ENCODE measurements around the gene ACY1. TPM values are rescaled to one million over a fixed set of nuclear protein-coding genes. Genes with fewer than 3 reads are reported as not detected.

ACY1 gene
- total RNA-seq, 1 experiment from 2014 or later = 62.6 TPM

- H3K79me1 ChIP-seq (ENCODE audit: insufficient read depth, low read depth, low read length, poor library complexity, severe bottlenecking) = no peaks in the 10 kb centered on the region
- no peak overlapping the region for H2BK20ac ChIP-seq (ENCODE audit: low read depth, low read length, poor library complexity, severe bottlenecking)
- H4K8ac ChIP-seq (replicated peaks; ENCODE audit: insufficient read length, low read depth, low read length) = no peak overlapping the region
- TF ChIP-seq CTCF (conservative IDR thresholded peaks at IDR 0.05) = no peak
- H3T11ph ChIP-seq (ENCODE audit: low read length) = no peak overlapping the region
- H3K4ac ChIP-seq (ENCODE audit: low read depth, low read length) = no peak overlapping the region
- H3K14ac ChIP-seq (ENCODE audit: insufficient read depth, low read length) = no peak overlapping the region
- H2AK5ac ChIP-seq (ENCODE audit: insufficient read length, low read length) = no peak overlapping the region
- no peaks in the 10 kb centered on the region for H3K79me2 ChIP-seq (ENCODE audit: insufficient read depth, low read length)
- Mint-ChIP-seq H3K4me1 (peaks cover 40 to 58% of the 10 kb centered on the region in 2 experiments), H3K36me3 (ENCODE audit: insufficient read depth in 1 of 3, low read depth in 3 of 3) (peaks cover 0 to 5% (median 0%) of the 10 kb centered on the region in 3 experiments; a peak in 2 of 7 replicates), H3K9me3 (no peaks in the 10 kb centered on the region), H3K27ac (peak overlapping the region in 1 of 3 experiments; percentile 52; a peak in 1 of 7 replicates), H3K27me3 (ENCODE audit: low read depth) (peaks cover 59% of the 10 kb centered on the region), H3K4me3 (no peak overlapping the region)
- H3K4me1 ChIP-seq (ENCODE audit: insufficient read depth, low read length) = no peaks in the 10 kb centered on the region; the same call in 1 of the 2 replicates
- H3K9ac ChIP-seq (ENCODE audit: extremely low read depth, insufficient read length, low read length) = no peak overlapping the region
- no peak overlapping the region for H4K91ac ChIP-seq (ENCODE audit: insufficient read length, low read depth, low read length)
- H3K4me2 ChIP-seq (ENCODE audit: insufficient read depth, insufficient read length, low read length) = no peak overlapping the region
- no peak overlapping the region for H3K27ac ChIP-seq (ENCODE audit: insufficient read length, low read depth, low read length)
- DNase-seq = no peak
- no peak overlapping the region for H3K18ac ChIP-seq (ENCODE audit: insufficient read length, low read depth, low read length)
- no peak overlapping the region for H2BK120ac ChIP-seq (ENCODE audit: low read depth, low read length, poor library complexity, severe bottlenecking)
- no peak overlapping the region for H3K23ac ChIP-seq (ENCODE audit: insufficient read length, low read depth, low read length)
- no peak overlapping the region for H4K5ac ChIP-seq (ENCODE audit: insufficient read length, low read depth, low read length)
- WGBS (ENCODE audit: extremely low coverage, insufficient read length, low lambda C conversion rate) = no CpG with 5 or more reads among the region's 6 CpGs
- H2BK5ac ChIP-seq (ENCODE audit: insufficient read length, low read length) = no peak overlapping the region
- H2AFZ ChIP-seq (ENCODE audit: low read length) = no peak overlapping the region
- H3K9me3 ChIP-seq (ENCODE audit: control insufficient read depth, low read depth, low read length) = no peaks in the 10 kb centered on the region
- no peak overlapping the region for H2BK15ac ChIP-seq (ENCODE audit: low read depth, low read length)
- H4K20me1 ChIP-seq (ENCODE audit: control insufficient read depth, insufficient read depth, insufficient read length) = no peaks in the 10 kb centered on the region
- no peak overlapping the region for H2BK12ac ChIP-seq (ENCODE audit: insufficient read length, low read depth, low read length)
- H3K23me2 ChIP-seq (ENCODE audit: insufficient read length, low read depth, low read length, poor library complexity, severe bottlenecking) = peaks cover 8% of the 10 kb centered on the region
- no peaks in the 10 kb centered on the region for H3K27me3 ChIP-seq (ENCODE audit: insufficient read depth, low read length)
- H3K56ac ChIP-seq (ENCODE audit: insufficient read length, low read depth, low read length) = no peak overlapping the region
Measured at GRCh38 chr3:51962854-51963530, 20.3 kb upstream of the ACY1 start.

Data from H9 (cell line).